Mesendoderm (in vitro differentiated cells): ENCODE data around the gene SNX25.
A peak's percentile ranks its signal among the peaks of the same experiment; 100 is the strongest.

ENCODE experiments used
- DNase-seq: peaks from one replicate; pipeline ENCODE4 v3.0.0; 2013
- H2AK5ac ChIP-seq: 2 replicates; pipeline ENCODE4 v1.6.1; 2013; ENCODE audit warnings: low read length, inconsistent platforms
- H2BK120ac ChIP-seq: 2 replicates; pipeline ENCODE4 v1.6.1; 2013; ENCODE audit warnings: low read depth, mild to moderate bottlenecking, low read length, moderate library complexity, mixed read lengths
- H2BK15ac ChIP-seq: replicated peaks from 2 replicates; pipeline ENCODE4 v1.6.1; 2013; ENCODE audit warnings: low read depth, mild to moderate bottlenecking, moderate library complexity
- H2BK5ac ChIP-seq: 2 replicates; pipeline ENCODE4 v1.6.1; 2013; ENCODE audit warnings: low read length, inconsistent platforms
- H3K18ac ChIP-seq: 2 replicates; pipeline ENCODE4 v1.6.1; 2013; ENCODE audit warnings: mild to moderate bottlenecking, low read length, mixed read lengths
- H3K23ac ChIP-seq: one replicate; pipeline ENCODE4 v1.6.1; 2013; ENCODE audit warnings: low read length
- H3K27ac ChIP-seq: 2 replicates; pipeline ENCODE4 v1.5.1; 2013; ENCODE audit warnings: low read depth, mild to moderate bottlenecking, inconsistent platforms, low read length, moderate library complexity
- H3K27me3 ChIP-seq: 2 replicates; pipeline ENCODE4 v1.6.1; 2013; ENCODE audit warnings: low read length, control low read depth, mild to moderate bottlenecking, inconsistent platforms; ENCODE audit not compliant: insufficient read depth, poor library complexity
- H3K36me3 ChIP-seq: 2 replicates; pipeline ENCODE4 v1.6.1; 2013; ENCODE audit warnings: low read length, inconsistent platforms; ENCODE audit not compliant: control insufficient read depth, insufficient read depth
- H3K4ac ChIP-seq: one replicate; pipeline ENCODE4 v1.6.1; 2013; ENCODE audit warnings: low read depth, mild to moderate bottlenecking, low read length, moderate library complexity
- H3K4me1 ChIP-seq: 2 replicates; pipeline ENCODE4 v1.6.1; 2013; ENCODE audit warnings: low read depth, low read length, inconsistent platforms; ENCODE audit not compliant: control insufficient read depth
- H3K4me2 ChIP-seq: 2 replicates; pipeline ENCODE4 v1.6.1; 2013; ENCODE audit warnings: low read length
- H3K4me3 ChIP-seq: 2 replicates; pipeline ENCODE4 v1.5.1; 2013; ENCODE audit warnings: mild to moderate bottlenecking, low read length
- H3K56ac ChIP-seq: one replicate; pipeline ENCODE4 v1.6.1; 2013; ENCODE audit warnings: low read length
- H3K79me1 ChIP-seq: 2 replicates; pipeline ENCODE4 v1.6.1; 2013; ENCODE audit warnings: low read length, inconsistent platforms
- H3K79me2 ChIP-seq: 2 replicates; pipeline ENCODE4 v1.6.1; 2013; ENCODE audit warnings: mild to moderate bottlenecking, low read length; ENCODE audit not compliant: control insufficient read depth, insufficient read depth
- H3K9ac ChIP-seq: 2 replicates; pipeline ENCODE4 v1.6.1; 2013; ENCODE audit warnings: low read length, inconsistent platforms
- H4K5ac ChIP-seq: one replicate; pipeline ENCODE4 v1.6.1; 2013; ENCODE audit warnings: low read length
- H4K8ac ChIP-seq: one replicate; pipeline ENCODE4 v1.6.1; 2013; ENCODE audit warnings: low read depth, mild to moderate bottlenecking, control low read depth, low read length, moderate library complexity
- WGBS: extraction: QIAGEN DNeasy Blood & Tissue Kit; methylation state at CpG from one replicate; pipeline ENCODE4 v1.1.7; 2013; ENCODE audit warnings: low lambda C conversion rate, missing lambda C conversion rate; ENCODE audit not compliant: insufficient coverage; ENCODE audit errors: extremely low coverage; 5-methylcytosine and 5-hydroxymethylcytosine counted together

Gene SNX25

DNA sequence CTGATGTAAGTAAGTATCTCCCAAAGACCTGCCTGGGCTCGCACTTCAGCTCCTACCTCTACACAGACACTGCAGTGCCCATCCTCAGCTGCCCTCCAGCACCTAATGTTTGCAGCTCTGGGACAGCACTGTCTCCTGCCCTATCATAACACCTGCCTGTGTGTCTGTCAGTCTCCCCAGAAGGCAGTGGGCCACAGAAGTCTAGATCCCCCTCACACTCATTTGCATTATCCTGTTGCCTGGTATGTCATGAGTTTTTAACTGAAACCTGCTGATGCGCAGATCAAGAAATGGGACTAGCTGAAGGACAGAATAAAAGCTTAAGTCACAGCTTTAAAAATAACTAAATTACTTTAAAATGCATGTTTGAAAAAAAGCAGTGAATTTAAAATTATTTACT, 143.3 kb downstream of the SNX25 start:
- Histone ChIP-seq H3K18ac (no peak overlapping the region), H3K56ac (no peak overlapping the region), H2AK5ac (no peak overlapping the region), H3K9ac (no peak overlapping the region), H2BK15ac (no peak overlapping the region), H3K4me3 (no peak overlapping the region), H4K5ac (no peak overlapping the region), H3K23ac (no peak overlapping the region), H3K4ac (no peak overlapping the region), H2BK120ac (no peak overlapping the region), H2BK5ac (no peak overlapping the region), H4K8ac (no peak overlapping the region), H3K4me2 (no peak overlapping the region), H3K27me3 (no peaks in the 10 kb centered on the region), H3K27ac (no peak overlapping the region), H3K79me1 (no peaks in the 10 kb centered on the region), H3K36me3 (peaks cover 2% of the 10 kb centered on the region), H3K4me1 (no peaks in the 10 kb centered on the region), H3K79me2 (no peaks in the 10 kb centered on the region)
- WGBS, result no CpG with 5 or more reads among the region's 2 CpGs
- no peak for DNase-seq

DNA sequence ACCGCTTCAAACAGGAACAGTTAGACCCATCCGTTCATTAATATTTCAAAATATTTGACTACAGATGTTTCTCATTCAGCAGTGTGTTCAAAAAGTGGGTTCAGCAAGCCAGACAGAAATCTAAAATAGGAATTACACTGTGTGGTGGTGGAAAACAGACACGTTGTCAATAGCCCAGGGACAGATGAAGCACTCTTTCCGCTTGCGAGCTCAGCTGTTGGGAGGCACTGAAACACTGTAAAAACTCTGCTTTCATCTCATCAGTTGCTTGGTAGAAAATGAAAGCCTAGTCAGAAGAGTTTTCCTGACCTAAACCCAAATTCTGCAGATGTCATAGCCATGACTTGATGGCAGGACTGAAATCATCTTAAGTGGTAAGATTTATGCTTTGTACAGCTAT, 147.8 kb downstream of the SNX25 start:
- no CpG with 5 or more reads among the region's 5 CpGs for WGBS
- no peak for DNase-seq

DNA sequence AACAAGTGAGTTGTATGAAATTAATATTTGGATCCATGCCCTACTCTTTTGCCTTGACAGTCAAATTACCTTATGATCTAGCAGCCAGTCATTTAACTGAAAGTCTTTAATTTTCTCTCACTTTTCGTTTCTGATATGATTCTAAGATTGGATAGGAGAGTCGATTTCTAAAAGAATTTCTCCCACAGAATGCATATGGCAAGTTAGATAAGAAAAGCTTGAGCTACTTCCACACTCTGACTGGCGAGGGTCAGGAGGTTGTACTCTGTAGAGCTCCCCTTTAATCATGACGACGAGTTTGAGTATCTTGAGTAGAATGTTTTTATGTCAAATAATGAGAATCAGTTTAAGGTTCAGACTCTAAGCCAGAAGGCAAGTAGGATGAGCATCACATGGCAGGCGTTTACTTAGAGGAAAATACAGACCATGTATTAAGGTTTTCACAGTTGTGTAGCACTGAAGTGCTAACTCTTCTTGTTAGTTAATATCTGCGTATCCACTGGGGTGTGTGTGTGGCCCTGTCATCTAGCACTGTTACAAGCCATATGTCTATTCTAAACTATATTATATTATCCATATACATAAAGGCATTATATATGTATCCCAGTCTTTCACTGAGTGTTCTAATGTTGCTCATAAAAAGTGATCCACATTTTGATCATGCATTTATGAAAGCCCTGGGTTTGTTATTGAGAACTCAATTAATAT, 148.5 kb downstream of the SNX25 start:
- H3K4me1 ChIP-seq, result no peaks in the 10 kb centered on the region
- no peak overlapping the region for H3K9ac ChIP-seq
- no peak overlapping the region for H3K4me2 ChIP-seq
- no peaks in the 10 kb centered on the region for H3K79me2 ChIP-seq
- no peak overlapping the region for H3K23ac ChIP-seq
- no peak overlapping the region for H3K18ac ChIP-seq
- H2BK15ac ChIP-seq, result no peak overlapping the region
- H2BK120ac ChIP-seq, result no peak overlapping the region
- peaks cover 2% of the 10 kb centered on the region for H3K36me3 ChIP-seq
- no peaks in the 10 kb centered on the region for H3K27me3 ChIP-seq
- H3K4ac ChIP-seq, result no peak overlapping the region
- H4K8ac ChIP-seq, result no peak overlapping the region
- H4K5ac ChIP-seq, result no peak overlapping the region
- WGBS, result no CpG with 5 or more reads among the region's 7 CpGs
- H2AK5ac ChIP-seq, result no peak overlapping the region
- no peak overlapping the region for H3K56ac ChIP-seq
- H3K27ac ChIP-seq, result no peak overlapping the region
- no peak for DNase-seq
- H2BK5ac ChIP-seq, result no peak overlapping the region
- H3K79me1 ChIP-seq, result no peaks in the 10 kb centered on the region
- no peak overlapping the region for H3K4me3 ChIP-seq

More for the DNA sequence above, 147.8 kb downstream of the SNX25 start:
- Histone ChIP-seq H4K5ac (no peak overlapping the region), H2BK15ac (no peak overlapping the region), H3K56ac (no peak overlapping the region), H3K18ac (no peak overlapping the region), H3K79me1 (no peaks in the 10 kb centered on the region), H3K4me2 (no peak overlapping the region), H3K4ac (no peak overlapping the region), H3K36me3 (peaks cover 2% of the 10 kb centered on the region), H3K23ac (no peak overlapping the region), H4K8ac (no peak overlapping the region), H2AK5ac (no peak overlapping the region), H3K79me2 (no peaks in the 10 kb centered on the region), H3K27me3 (no peaks in the 10 kb centered on the region), H3K4me3 (no peak overlapping the region), H3K4me1 (no peaks in the 10 kb centered on the region), H2BK5ac (no peak overlapping the region), H3K9ac (no peak overlapping the region), H3K27ac (no peak overlapping the region), H2BK120ac (no peak overlapping the region)

DNA sequence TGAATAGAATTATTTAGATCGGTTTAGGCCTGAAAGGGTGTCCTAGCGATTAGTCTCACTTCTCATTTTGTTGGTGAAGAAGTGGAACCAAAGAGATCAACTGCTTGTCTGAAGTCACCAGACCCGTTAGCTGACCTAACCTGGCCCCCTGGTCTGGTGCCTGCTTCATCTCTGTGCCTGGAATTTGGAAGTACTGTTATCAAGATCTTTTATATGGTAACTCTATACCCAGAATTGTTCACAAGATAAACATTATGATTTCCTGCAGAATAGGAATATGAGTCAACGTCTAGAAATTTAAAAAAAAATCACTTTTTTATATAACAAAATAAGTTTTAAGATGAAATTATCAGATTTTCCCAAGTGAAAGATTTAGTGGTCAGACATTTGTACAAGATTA, 149.1 kb downstream of the SNX25 start:
- no peaks in the 10 kb centered on the region for H3K4me1 ChIP-seq
- H4K5ac ChIP-seq, result no peak overlapping the region
- H3K9ac ChIP-seq, result no peak overlapping the region
- H3K27me3 ChIP-seq, result no peaks in the 10 kb centered on the region
- no peak overlapping the region for H4K8ac ChIP-seq
- no peak overlapping the region for H3K18ac ChIP-seq
- H3K56ac ChIP-seq, result no peak overlapping the region
- no CpG with 5 or more reads among the region's 4 CpGs for WGBS
- H2BK120ac ChIP-seq, result no peak overlapping the region
- no peak overlapping the region for H3K4me2 ChIP-seq
- no peaks in the 10 kb centered on the region for H3K79me1 ChIP-seq
- H3K4me3 ChIP-seq, result no peak overlapping the region
- no peak overlapping the region for H3K23ac ChIP-seq
- no peak overlapping the region for H2AK5ac ChIP-seq
- H2BK15ac ChIP-seq, result no peak overlapping the region
- no peak overlapping the region for H3K27ac ChIP-seq
- no peak overlapping the region for H2BK5ac ChIP-seq
- H3K4ac ChIP-seq, result no peak overlapping the region
- no peaks in the 10 kb centered on the region for H3K79me2 ChIP-seq
- peaks cover 2% of the 10 kb centered on the region for H3K36me3 ChIP-seq
- no peak for DNase-seq

DNA sequence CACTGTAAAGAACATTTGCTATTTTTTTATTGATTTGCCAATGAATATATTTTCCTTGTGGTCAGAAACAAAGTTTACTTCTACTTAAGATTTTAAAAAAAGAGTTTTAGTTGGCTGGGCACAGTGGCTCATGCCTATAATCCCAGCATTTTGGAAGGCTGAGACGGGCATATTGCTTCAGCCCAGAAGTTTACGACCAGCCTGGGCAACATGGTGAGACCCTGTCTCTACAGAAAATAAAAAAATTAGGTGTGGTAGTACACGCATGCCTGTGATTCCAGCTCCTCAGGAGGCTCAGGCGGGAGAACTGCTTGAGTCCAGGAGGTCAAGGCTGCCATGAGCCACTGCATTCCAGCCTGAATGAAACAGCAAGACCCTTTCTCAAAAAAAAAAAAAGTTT, 149.6 kb downstream of the SNX25 start:
- no CpG with 5 or more reads among the region's 4 CpGs for WGBS
- DNase-seq, result peak; percentile 27
- H3K4me1 ChIP-seq, result no peaks in the 10 kb centered on the region
- no peak overlapping the region for H4K5ac ChIP-seq
- H2BK5ac ChIP-seq, result no peak overlapping the region
- no peak overlapping the region for H3K18ac ChIP-seq
- no peak overlapping the region for H3K4ac ChIP-seq
- H2AK5ac ChIP-seq, result no peak overlapping the region
- H3K27ac ChIP-seq, result no peak overlapping the region
- no peak overlapping the region for H3K56ac ChIP-seq
- no peak overlapping the region for H3K23ac ChIP-seq
- H4K8ac ChIP-seq, result no peak overlapping the region
- H3K79me2 ChIP-seq, result no peaks in the 10 kb centered on the region
- H3K4me3 ChIP-seq, result no peak overlapping the region
- no peak overlapping the region for H3K9ac ChIP-seq
- H2BK120ac ChIP-seq, result no peak overlapping the region
- no peak overlapping the region for H2BK15ac ChIP-seq
- H3K4me2 ChIP-seq, result no peak overlapping the region
- no peaks in the 10 kb centered on the region for H3K79me1 ChIP-seq
- H3K36me3 ChIP-seq, result peaks cover 2% of the 10 kb centered on the region
- H3K27me3 ChIP-seq, result no peaks in the 10 kb centered on the region
